Measurements from ENCODE around the gene WDR93. TPM values are rescaled to one million over a fixed set of nuclear protein-coding genes. Genes with fewer than 3 reads are reported as not detected.
A peak's percentile ranks its signal among the peaks of the same experiment; 100 is the strongest.

WDR93 gene
- total RNA-seq, 4 donors from 2014 or later, result 1.5 TPM; not detected in 3

- no peak for DNase-seq
- Histone ChIP-seq H3K27me3 (no peaks in the 10 kb centered on the region), H3K4me3 (no peak overlapping the region), H3K27ac (no peak overlapping the region), H3K36me3 (no peaks in the 10 kb centered on the region), H3K9me3 (no peaks in the 10 kb centered on the region), H3K4me1 (no peaks in the 10 kb centered on the region)
- TF ChIP-seq POLR2A (IDR thresholded peaks at IDR 0.05), result no peak
- intact Hi-C loops (cut with DNase I; ENCODE audit: low total_unique reads), result no loop called here
Observed at GRCh38 chr15:89675606-89676005, 15.0 kb upstream of the WDR93 start.

DNA sequence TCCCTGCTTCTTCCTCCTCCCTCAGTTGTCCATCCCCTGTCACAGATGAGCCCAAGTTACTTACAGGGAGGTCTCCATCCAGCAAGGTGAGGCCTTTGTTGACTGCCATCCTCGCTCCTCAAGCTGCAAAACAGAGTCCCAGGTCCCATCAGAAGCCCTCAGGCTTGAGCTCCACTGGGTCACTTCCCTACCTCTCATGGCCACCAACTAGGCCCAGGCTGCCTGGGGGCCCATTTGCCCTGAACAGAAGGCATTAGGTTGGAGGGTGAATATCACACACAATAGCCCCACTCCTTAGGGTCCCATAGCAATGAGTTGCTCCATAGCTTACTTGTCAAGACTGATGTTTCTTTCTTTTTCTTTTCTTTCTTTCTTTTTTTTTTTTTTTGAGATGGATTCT is 13.2 kb upstream of the WDR93 start:
- DNase-seq, result no peak
- no peaks in the 10 kb centered on the region for H3K27me3 ChIP-seq
- no peaks in the 10 kb centered on the region for H3K4me1 ChIP-seq
- TF ChIP-seq POLR2A (IDR thresholded peaks at IDR 0.05), result no peak
- TF ChIP-seq, protein P1, sequence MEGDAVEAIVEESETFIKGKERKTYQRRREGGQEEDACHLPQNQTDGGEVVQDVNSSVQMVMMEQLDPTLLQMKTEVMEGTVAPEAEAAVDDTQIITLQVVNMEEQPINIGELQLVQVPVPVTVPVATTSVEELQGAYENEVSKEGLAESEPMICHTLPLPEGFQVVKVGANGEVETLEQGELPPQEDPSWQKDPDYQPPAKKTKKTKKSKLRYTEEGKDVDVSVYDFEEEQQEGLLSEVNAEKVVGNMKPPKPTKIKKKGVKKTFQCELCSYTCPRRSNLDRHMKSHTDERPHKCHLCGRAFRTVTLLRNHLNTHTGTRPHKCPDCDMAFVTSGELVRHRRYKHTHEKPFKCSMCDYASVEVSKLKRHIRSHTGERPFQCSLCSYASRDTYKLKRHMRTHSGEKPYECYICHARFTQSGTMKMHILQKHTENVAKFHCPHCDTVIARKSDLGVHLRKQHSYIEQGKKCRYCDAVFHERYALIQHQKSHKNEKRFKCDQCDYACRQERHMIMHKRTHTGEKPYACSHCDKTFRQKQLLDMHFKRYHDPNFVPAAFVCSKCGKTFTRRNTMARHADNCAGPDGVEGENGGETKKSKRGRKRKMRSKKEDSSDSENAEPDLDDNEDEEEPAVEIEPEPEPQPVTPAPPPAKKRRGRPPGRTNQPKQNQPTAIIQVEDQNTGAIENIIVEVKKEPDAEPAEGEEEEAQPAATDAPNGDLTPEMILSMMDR (IDR thresholded peaks at IDR 0.05), result no peak
- H3K4me3 ChIP-seq, result no peak overlapping the region
- H3K27ac ChIP-seq, result no peak overlapping the region
- no peaks in the 10 kb centered on the region for H3K36me3 ChIP-seq
- no peaks in the 10 kb centered on the region for H3K9me3 ChIP-seq
- intact Hi-C loops (cut with DNase I; ENCODE audit: low total_unique reads), result no loop called here

DNA sequence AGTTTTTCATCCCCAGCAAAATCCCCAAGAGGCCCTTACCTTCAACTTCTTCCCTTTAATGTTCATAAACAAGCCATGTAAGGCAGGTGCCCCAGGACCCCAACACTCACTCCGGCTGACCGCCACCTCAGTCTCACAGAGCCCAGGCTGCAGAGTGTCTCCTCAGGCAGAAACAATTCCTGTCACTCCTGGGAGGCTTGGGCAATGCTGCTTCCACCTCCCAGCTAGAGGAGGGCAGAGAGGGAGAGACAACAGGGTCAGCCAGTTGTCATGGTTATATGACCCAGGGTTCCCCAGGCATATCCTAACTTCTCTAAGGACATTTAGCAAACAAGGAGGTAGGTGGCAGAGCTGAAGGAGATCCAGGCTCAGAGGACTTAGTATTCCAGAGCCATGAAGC is 11.4 kb upstream of the WDR93 start, which contains the start of gene PLIN1:
PLIN1 (minus strand) TSS at position 156 of the 400 bp plus-strand sequence. CDS start 1,878 bp downstream, outside the sequence.
- Histone ChIP-seq H3K9me3 (no peaks in the 10 kb centered on the region), H3K4me3 (no peak within 1 kb of the TSS), H3K36me3 (no peaks in the 10 kb centered on the region), H3K27me3 (no peaks in the 10 kb centered on the region), H3K27ac (peak within 1 kb of the TSS in 1 of 2 donors; percentile 56), H3K4me1 (no peaks in the 10 kb centered on the region)
- intact Hi-C loops (cut with DNase I; ENCODE audit: low total_unique reads), result no loop called here
- no peak for DNase-seq
- TF ChIP-seq, protein P1 (IDR thresholded peaks at IDR 0.05), result no peak
- no peak for TF ChIP-seq POLR2A (IDR thresholded peaks at IDR 0.05)

GRCh38 chr15:89680282-89680873 is 10.2 kb upstream of the WDR93 start:
- no peak overlapping the region for H3K4me3 ChIP-seq
- no peaks in the 10 kb centered on the region for H3K27me3 ChIP-seq
- peak; percentile 72 to 74 for DNase-seq
- intact Hi-C loops (cut with DNase I; ENCODE audit: low total_unique reads), result no loop called here
- H3K4me1 ChIP-seq, result no peaks in the 10 kb centered on the region
- TF ChIP-seq, protein P1 (IDR thresholded peaks at IDR 0.05), result no peak
- TF ChIP-seq POLR2A (IDR thresholded peaks at IDR 0.05), result no peak
- peak overlapping the region in 1 of 2 donors; percentile 56 for H3K27ac ChIP-seq
- H3K36me3 ChIP-seq, result no peaks in the 10 kb centered on the region
- no peaks in the 10 kb centered on the region for H3K9me3 ChIP-seq

- Histone ChIP-seq H3K4me1 (no peaks in the 10 kb centered on the region), H3K4me3 (no peak overlapping the region), H3K9me3 (no peaks in the 10 kb centered on the region), H3K36me3 (no peaks in the 10 kb centered on the region), H3K27me3 (no peaks in the 10 kb centered on the region), H3K27ac (peak overlapping the region in 1 of 2 donors; percentile 56)
- no peak for TF ChIP-seq POLR2A (IDR thresholded peaks at IDR 0.05)
- TF ChIP-seq, protein P1 (IDR thresholded peaks at IDR 0.05), result no peak
- intact Hi-C loops (cut with DNase I; ENCODE audit: low total_unique reads), result no loop called here
- no peak for DNase-seq
Observed at GRCh38 chr15:89681146-89681545, 9.5 kb upstream of the WDR93 start.

Data from uterus (tissue), 4 donors.